Measurements from ENCODE around the gene AQP1.

AQP1 gene

GRCh38 chr7:30922596-30922995, 10.9 kb downstream of the AQP1 start:
- no peak for ATAC-seq
- TF ChIP-seq ZNF70 (CRISPR knock-in tag; IDR thresholded peaks at IDR 0.05) (no peak), PATZ1 (CRISPR knock-in tag; IDR thresholded peaks at IDR 0.05; ENCODE audit: borderline replicate concordance) (no peak), TCF4 (CRISPR knock-in tag; IDR thresholded peaks at IDR 0.05; ENCODE audit: borderline replicate concordance) (no peak), ISL1 (CRISPR knock-in tag; IDR thresholded peaks at IDR 0.05) (no peak), ZFP3 (CRISPR knock-in tag; IDR thresholded peaks at IDR 0.05) (no peak), CREB5 (CRISPR knock-in tag; IDR thresholded peaks at IDR 0.05; ENCODE audit: low read depth) (no peak), PPARA (CRISPR knock-in tag; IDR thresholded peaks at IDR 0.05; ENCODE audit: borderline replicate concordance) (no peak), CSDC2 (CRISPR knock-in tag; IDR thresholded peaks at IDR 0.05) (no peak), ARNTL (CRISPR knock-in tag; IDR thresholded peaks at IDR 0.05; ENCODE audit: borderline replicate concordance, low read depth) (no peak), TSHZ2 (CRISPR knock-in tag; IDR thresholded peaks at IDR 0.05) (no peak), ZFP30 (CRISPR knock-in tag; IDR thresholded peaks at IDR 0.05) (no peak)

GRCh38 chr7:30923009-30923773, 11.5 kb downstream of the AQP1 start:
- no peak for TF ChIP-seq ZFP3 (CRISPR knock-in tag; IDR thresholded peaks at IDR 0.05)
- TF ChIP-seq ZNF565 (CRISPR knock-in tag; conservative IDR thresholded peaks at IDR 0.05; ENCODE audit: low read depth): no peak
- TF ChIP-seq PATZ1 (CRISPR knock-in tag; IDR thresholded peaks at IDR 0.05; ENCODE audit: borderline replicate concordance): no peak
- no peak for TF ChIP-seq ZNF8 (CRISPR knock-in tag; IDR thresholded peaks at IDR 0.05)
- TF ChIP-seq ZNF70 (CRISPR knock-in tag; IDR thresholded peaks at IDR 0.05): no peak
- no peak for TF ChIP-seq CSDC2 (CRISPR knock-in tag; IDR thresholded peaks at IDR 0.05)
- TF ChIP-seq ZC3H10 (CRISPR knock-in tag; IDR thresholded peaks at IDR 0.05): no peak
- TF ChIP-seq ESRRG (CRISPR knock-in tag; IDR thresholded peaks at IDR 0.05): no peak
- no peak for TF ChIP-seq TOX (CRISPR knock-in tag; IDR thresholded peaks at IDR 0.05; ENCODE audit: borderline replicate concordance)
- no peak for TF ChIP-seq BACH2 (CRISPR knock-in tag; IDR thresholded peaks at IDR 0.05; ENCODE audit: borderline replicate concordance)
- no peak for ATAC-seq

- no peak for ATAC-seq
- TF ChIP-seq BACH2 (CRISPR knock-in tag; IDR thresholded peaks at IDR 0.05; ENCODE audit: borderline replicate concordance): no peak
Measured at GRCh38 chr7:30923774-30924413, 12.2 kb downstream of the AQP1 start.

GRCh38 chr7:30924624-30925023, 13.0 kb downstream of the AQP1 start:
- no peak for ATAC-seq
- TF ChIP-seq CSRNP3 (CRISPR knock-in tag; IDR thresholded peaks at IDR 0.05) (no peak), SNAI2 (CRISPR knock-in tag; IDR thresholded peaks at IDR 0.05) (no peak), ZFP30 (CRISPR knock-in tag; IDR thresholded peaks at IDR 0.05) (no peak), TOX (CRISPR knock-in tag; IDR thresholded peaks at IDR 0.05; ENCODE audit: borderline replicate concordance) (no peak), ESRRG (CRISPR knock-in tag; IDR thresholded peaks at IDR 0.05) (no peak), POU6F1 (CRISPR knock-in tag; IDR thresholded peaks at IDR 0.05; ENCODE audit: borderline replicate concordance, low read depth) (no peak), ISL1 (CRISPR knock-in tag; IDR thresholded peaks at IDR 0.05) (no peak), CSDC2 (CRISPR knock-in tag; IDR thresholded peaks at IDR 0.05) (no peak), ZFP3 (CRISPR knock-in tag; IDR thresholded peaks at IDR 0.05) (no peak), GLIS3 (CRISPR knock-in tag; IDR thresholded peaks at IDR 0.05) (no peak), ZNF565 (CRISPR knock-in tag; conservative IDR thresholded peaks at IDR 0.05; ENCODE audit: low read depth) (no peak), ZNF70 (CRISPR knock-in tag; IDR thresholded peaks at IDR 0.05) (no peak), OSR1 (CRISPR knock-in tag; IDR thresholded peaks at IDR 0.05) (no peak)
